HEK293 (cell line): ENCODE results near the gene AHCYL2.
A peak's percentile ranks its signal among the peaks of the same experiment; 100 is the strongest.

Experiments
- AEBP2 ChIP-seq: fragments of 450-650 bp; formaldehyde crosslinking; IDR thresholded peaks from 2 replicates; pipeline ENCODE4 v1.5.1; 2016; ENCODE audit warnings: missing biosample characterization, missing genetic modification characterization, borderline replicate concordance
- BCL6B ChIP-seq: fragments of 450-650 bp; formaldehyde crosslinking; IDR thresholded peaks from 2 replicates; pipeline ENCODE4 v1.5.1; 2017; ENCODE audit warnings: missing biosample characterization, missing genetic modification characterization
- HIC1 ChIP-seq: fragments of 450-650 bp; formaldehyde crosslinking; IDR thresholded peaks from 2 replicates; pipeline ENCODE4 v1.5.1; 2016; ENCODE audit warnings: missing biosample characterization, missing genetic modification characterization
- KLF9 ChIP-seq: fragments of 450-650 bp; formaldehyde crosslinking; IDR thresholded peaks from 2 replicates; pipeline ENCODE4 v1.5.1; 2016; ENCODE audit warnings: missing biosample characterization, missing genetic modification characterization, low read depth
- PATZ1 ChIP-seq: fragments of 450-650 bp; formaldehyde crosslinking; IDR thresholded peaks from 2 replicates; pipeline ENCODE4 v1.5.1; 2016; ENCODE audit warnings: missing biosample characterization, missing genetic modification characterization
- PBX3 ChIP-seq: sonication (generic); formaldehyde crosslinking; IDR thresholded peaks from 2 replicates; pipeline ENCODE4 v1.8.1; 2022; ENCODE audit warnings: mild to moderate bottlenecking, moderate library complexity, missing genetic modification reagents
- SCRT1 ChIP-seq: fragments of 450-650 bp; formaldehyde crosslinking; IDR thresholded peaks from 2 replicates; pipeline ENCODE4 v1.5.1; 2016; ENCODE audit warnings: missing biosample characterization, missing genetic modification characterization, borderline replicate concordance
- SP7 ChIP-seq: fragments of 450-650 bp; formaldehyde crosslinking; IDR thresholded peaks from 2 replicates; pipeline ENCODE4 v1.5.1; 2016; ENCODE audit warnings: missing biosample characterization, missing genetic modification characterization
- ZNF202 ChIP-seq: fragments of 450-650 bp; formaldehyde crosslinking; IDR thresholded peaks from 2 replicates; pipeline ENCODE4 v1.5.1; 2016; ENCODE audit warnings: missing biosample characterization, missing genetic modification characterization, borderline replicate concordance
- ZNF354C ChIP-seq: fragments of 450-650 bp; formaldehyde crosslinking; IDR thresholded peaks from 2 replicates; pipeline ENCODE4 v1.5.1; 2016; ENCODE audit warnings: missing biosample characterization, missing genetic modification characterization, low read depth, borderline replicate concordance
- ZNF398 ChIP-seq: fragments of 450-650 bp; formaldehyde crosslinking; IDR thresholded peaks from 2 replicates; pipeline ENCODE4 v1.5.1; 2017; ENCODE audit warnings: missing biosample characterization, missing genetic modification characterization
- ZNF404 ChIP-seq: fragments of 450-650 bp; formaldehyde crosslinking; IDR thresholded peaks from 2 replicates; pipeline ENCODE4 v1.5.1; 2017; ENCODE audit warnings: missing biosample characterization, missing genetic modification characterization
- ZNF692 ChIP-seq: fragments of 450-650 bp; formaldehyde crosslinking; IDR thresholded peaks from 2 replicates; pipeline ENCODE4 v1.5.1; 2016; ENCODE audit warnings: missing biosample characterization, missing genetic modification characterization
- ZNF701 ChIP-seq: fragments of 450-650 bp; formaldehyde crosslinking; IDR thresholded peaks from 2 replicates; pipeline ENCODE4 v1.5.1; 2016; ENCODE audit warnings: missing biosample characterization, missing genetic modification characterization
- ZNF747 ChIP-seq: fragments of 450-650 bp; formaldehyde crosslinking; IDR thresholded peaks from 2 replicates; pipeline ENCODE4 v1.5.1; 2016; ENCODE audit warnings: missing biosample characterization, missing genetic modification characterization
- ZNF837 ChIP-seq: fragments of 450-650 bp; formaldehyde crosslinking; IDR thresholded peaks from 2 replicates; pipeline ENCODE4 v1.5.1; 2016; ENCODE audit warnings: missing biosample characterization, missing genetic modification characterization
- ZSCAN23 ChIP-seq: fragments of 450-650 bp; formaldehyde crosslinking; IDR thresholded peaks from 2 replicates; pipeline ENCODE4 v1.5.1; 2016; ENCODE audit warnings: missing biosample characterization, missing genetic modification characterization
- ZSCAN4 ChIP-seq: fragments of 450-650 bp; formaldehyde crosslinking; IDR thresholded peaks from 2 replicates; pipeline ENCODE4 v1.5.1; 2017; ENCODE audit warnings: missing biosample characterization, missing genetic modification characterization
- ZXDB ChIP-seq: fragments of 450-650 bp; formaldehyde crosslinking; IDR thresholded peaks from 2 replicates; pipeline ENCODE4 v1.5.1; 2016; ENCODE audit warnings: missing biosample characterization, missing genetic modification characterization

AHCYL2 gene

GRCh38 chr7:129218514-129219062 is 6.2 kb upstream of the AHCYL2 start (continued):
- no peak for TF ChIP-seq ZSCAN23 (tag by site-specific recombination)
- no peak for TF ChIP-seq ZNF354C (tag by site-specific recombination)
- TF ChIP-seq ZSCAN4 (tag by site-specific recombination), result no peak
- TF ChIP-seq ZXDB, result no peak
- no peak for TF ChIP-seq HIC1
- TF ChIP-seq ZNF701 (tag by site-specific recombination), result no peak
- TF ChIP-seq ZNF692 (tag by site-specific recombination), result no peak
- TF ChIP-seq KLF9 (tag by site-specific recombination), result peak; percentile 72
- no peak for TF ChIP-seq ZNF837 (tag by site-specific recombination)
- no peak for TF ChIP-seq BCL6B (tag by site-specific recombination)
- peak; percentile 34; the same call in 1 of the 2 replicates for TF ChIP-seq SP7 (tag by site-specific recombination)
- no peak for TF ChIP-seq ZNF202 (tag by site-specific recombination)
- no peak for TF ChIP-seq ZNF398 (tag by site-specific recombination)
- no peak for TF ChIP-seq PATZ1 (tag by site-specific recombination)
- TF ChIP-seq SCRT1, result no peak
- no peak for TF ChIP-seq AEBP2 (tag by site-specific recombination)
- TF ChIP-seq ZNF404 (tag by site-specific recombination), result no peak
- no peak for TF ChIP-seq PBX3 (CRISPR knock-in tag)
- TF ChIP-seq ZNF747 (tag by site-specific recombination), result no peak
